Measurements from ENCODE around the gene RER1. TPM values are rescaled to one million over a fixed set of nuclear protein-coding genes. Genes with fewer than 3 reads are reported as not detected.

RER1 gene
- total RNA-seq, 4 donors from 2014 or later = 42.9 to 141 (median 120) TPM

DNA sequence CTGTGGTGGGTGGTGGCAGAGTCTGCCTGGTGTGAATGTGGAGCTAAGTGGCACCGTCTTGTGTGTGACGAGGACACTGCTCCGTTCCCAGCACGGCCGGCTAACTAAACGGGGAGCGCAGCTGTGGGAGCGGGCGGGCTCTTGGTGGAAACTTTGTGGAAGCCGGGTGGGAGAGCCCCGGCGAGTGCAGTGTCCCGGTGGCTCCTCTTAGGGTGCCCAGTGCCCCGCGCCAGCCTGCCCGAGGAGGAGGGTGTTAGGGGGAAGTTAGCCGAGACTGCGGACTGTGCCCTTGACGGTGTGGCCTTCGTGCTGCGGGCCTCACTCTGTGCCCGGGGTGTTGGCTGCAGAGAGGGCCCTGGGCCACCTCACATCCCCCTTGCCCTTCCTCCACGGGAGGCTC lies 10.8 kb downstream of the RER1 start:
- peaks cover 0 to 94% (median 0%) of the 10 kb centered on the region in 3 donors for H3K36me3 ChIP-seq
- H3K4me1 ChIP-seq = no peaks in the 10 kb centered on the region
- no peak overlapping the region for H3K4me3 ChIP-seq
- no peak for DNase-seq
- no peaks in the 10 kb centered on the region for H3K9me3 ChIP-seq
- no peak overlapping the region for H3K27ac ChIP-seq
- no peak for TF ChIP-seq POLR2A (IDR thresholded peaks at IDR 0.05)
- TF ChIP-seq, protein P1, sequence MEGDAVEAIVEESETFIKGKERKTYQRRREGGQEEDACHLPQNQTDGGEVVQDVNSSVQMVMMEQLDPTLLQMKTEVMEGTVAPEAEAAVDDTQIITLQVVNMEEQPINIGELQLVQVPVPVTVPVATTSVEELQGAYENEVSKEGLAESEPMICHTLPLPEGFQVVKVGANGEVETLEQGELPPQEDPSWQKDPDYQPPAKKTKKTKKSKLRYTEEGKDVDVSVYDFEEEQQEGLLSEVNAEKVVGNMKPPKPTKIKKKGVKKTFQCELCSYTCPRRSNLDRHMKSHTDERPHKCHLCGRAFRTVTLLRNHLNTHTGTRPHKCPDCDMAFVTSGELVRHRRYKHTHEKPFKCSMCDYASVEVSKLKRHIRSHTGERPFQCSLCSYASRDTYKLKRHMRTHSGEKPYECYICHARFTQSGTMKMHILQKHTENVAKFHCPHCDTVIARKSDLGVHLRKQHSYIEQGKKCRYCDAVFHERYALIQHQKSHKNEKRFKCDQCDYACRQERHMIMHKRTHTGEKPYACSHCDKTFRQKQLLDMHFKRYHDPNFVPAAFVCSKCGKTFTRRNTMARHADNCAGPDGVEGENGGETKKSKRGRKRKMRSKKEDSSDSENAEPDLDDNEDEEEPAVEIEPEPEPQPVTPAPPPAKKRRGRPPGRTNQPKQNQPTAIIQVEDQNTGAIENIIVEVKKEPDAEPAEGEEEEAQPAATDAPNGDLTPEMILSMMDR (IDR thresholded peaks at IDR 0.05) = no peak
- H3K27me3 ChIP-seq = no peaks in the 10 kb centered on the region

DNA sequence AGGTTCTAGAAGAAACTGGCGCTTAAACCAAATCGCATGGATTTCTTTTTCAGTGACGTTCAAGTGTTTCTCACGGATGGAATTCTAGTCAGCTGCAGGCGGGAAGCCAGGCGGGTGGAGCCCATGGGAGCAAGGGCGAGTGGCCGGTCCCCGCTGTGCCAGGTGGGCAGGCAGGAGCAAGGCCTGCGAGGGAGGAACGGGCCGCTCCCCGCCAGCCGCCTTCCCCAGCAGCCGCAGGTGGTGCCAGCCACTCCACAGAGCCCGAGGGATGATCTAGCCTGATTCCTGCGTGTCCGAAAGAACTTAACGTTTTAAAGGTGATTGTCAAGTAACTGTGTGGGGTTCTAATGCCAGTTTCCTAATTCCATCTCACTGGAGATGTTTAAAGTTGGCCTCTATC lies 11.6 kb downstream of the RER1 start:
- peaks cover 0 to 94% (median 0%) of the 10 kb centered on the region in 3 donors for H3K36me3 ChIP-seq
- no peak overlapping the region for H3K4me3 ChIP-seq
- no peak for TF ChIP-seq POLR2A (IDR thresholded peaks at IDR 0.05)
- TF ChIP-seq, protein P1 (IDR thresholded peaks at IDR 0.05) = no peak
- no peaks in the 10 kb centered on the region for H3K9me3 ChIP-seq
- H3K27ac ChIP-seq = no peak overlapping the region
- H3K4me1 ChIP-seq = no peaks in the 10 kb centered on the region
- no peak for DNase-seq
- no peaks in the 10 kb centered on the region for H3K27me3 ChIP-seq

DNA sequence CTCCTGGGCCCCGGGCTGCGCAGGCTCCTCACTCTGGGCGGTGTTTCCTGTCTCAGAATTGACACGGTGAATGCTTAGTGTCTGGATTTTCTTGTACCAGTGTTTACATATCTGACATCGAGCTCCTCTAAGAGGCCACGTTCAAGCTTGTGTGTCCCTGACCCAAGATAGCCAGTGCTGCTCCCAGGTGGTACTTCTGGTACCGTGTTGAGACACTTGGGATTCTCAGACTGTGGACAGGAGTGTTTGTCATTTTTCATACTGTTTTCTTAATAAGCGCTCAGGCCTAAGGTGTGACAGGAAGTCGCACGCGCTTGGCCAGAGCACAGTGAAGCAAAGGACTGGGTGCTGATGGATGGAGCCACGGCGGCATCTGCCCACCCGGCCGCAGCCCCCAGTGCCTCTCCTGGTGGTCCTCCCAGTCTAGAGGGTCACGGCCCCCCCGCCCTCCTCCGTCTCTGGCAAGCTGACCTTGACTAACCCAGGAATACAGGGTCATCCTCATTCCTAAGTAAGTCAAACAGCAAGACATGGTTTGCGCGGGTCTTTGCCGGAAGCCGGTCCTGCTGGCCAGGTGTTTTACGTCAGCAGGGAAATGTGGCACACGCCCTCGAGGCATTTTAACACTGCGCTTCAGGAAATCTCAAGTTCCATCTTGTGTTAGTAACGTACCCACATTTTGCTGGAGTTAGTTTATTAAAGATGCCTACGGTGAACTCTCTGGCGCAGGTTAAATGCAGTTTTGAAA lies 12.7 kb downstream of the RER1 start:
- no peaks in the 10 kb centered on the region for H3K27me3 ChIP-seq
- no peaks in the 10 kb centered on the region for H3K4me1 ChIP-seq
- no peak for DNase-seq
- H3K27ac ChIP-seq = no peak overlapping the region
- no peak for TF ChIP-seq POLR2A (IDR thresholded peaks at IDR 0.05)
- TF ChIP-seq, protein P1 (IDR thresholded peaks at IDR 0.05) = no peak
- no peak overlapping the region for H3K4me3 ChIP-seq
- peaks cover 0 to 87% (median 0%) of the 10 kb centered on the region in 3 donors for H3K36me3 ChIP-seq
- H3K9me3 ChIP-seq = no peaks in the 10 kb centered on the region

DNA sequence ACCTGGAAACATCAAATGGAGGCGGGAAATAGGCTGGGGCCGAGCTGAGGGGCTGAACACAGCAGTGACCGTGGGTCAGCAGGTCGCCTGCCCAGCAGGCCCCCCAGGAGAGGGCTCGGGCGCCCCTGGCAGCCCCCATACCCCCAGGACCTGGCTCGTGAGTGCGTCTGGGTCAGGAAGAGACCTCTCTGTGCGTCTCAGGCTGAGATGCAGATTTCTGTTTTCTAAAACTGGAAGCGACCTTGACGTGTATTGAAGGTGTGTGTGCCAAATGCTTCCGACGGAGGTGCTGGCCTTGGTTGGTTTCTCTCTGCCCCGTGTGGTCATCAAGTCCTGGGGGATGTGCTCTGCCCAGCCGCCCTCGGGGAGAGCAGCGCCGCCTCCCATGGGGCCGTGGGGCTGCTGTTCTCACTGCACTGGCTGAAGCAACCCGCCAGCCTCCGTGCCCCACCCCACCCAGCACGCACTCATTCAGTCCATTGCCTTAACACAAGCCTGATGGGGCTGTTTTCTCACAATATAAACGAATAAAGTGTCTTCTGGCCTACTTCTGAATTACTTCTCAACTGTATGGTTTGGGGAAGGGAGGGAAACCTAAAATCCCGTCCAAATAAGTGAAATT lies 13.4 kb downstream of the RER1 start:
- Histone ChIP-seq H3K27ac (no peak overlapping the region), H3K4me3 (no peak overlapping the region), H3K4me1 (no peaks in the 10 kb centered on the region), H3K36me3 (peaks cover 0 to 80% (median 0%) of the 10 kb centered on the region in 3 donors), H3K9me3 (no peaks in the 10 kb centered on the region), H3K27me3 (no peaks in the 10 kb centered on the region)
- TF ChIP-seq, protein P1 (IDR thresholded peaks at IDR 0.05) = no peak
- TF ChIP-seq POLR2A (IDR thresholded peaks at IDR 0.05) = no peak
- no peak for DNase-seq

DNA sequence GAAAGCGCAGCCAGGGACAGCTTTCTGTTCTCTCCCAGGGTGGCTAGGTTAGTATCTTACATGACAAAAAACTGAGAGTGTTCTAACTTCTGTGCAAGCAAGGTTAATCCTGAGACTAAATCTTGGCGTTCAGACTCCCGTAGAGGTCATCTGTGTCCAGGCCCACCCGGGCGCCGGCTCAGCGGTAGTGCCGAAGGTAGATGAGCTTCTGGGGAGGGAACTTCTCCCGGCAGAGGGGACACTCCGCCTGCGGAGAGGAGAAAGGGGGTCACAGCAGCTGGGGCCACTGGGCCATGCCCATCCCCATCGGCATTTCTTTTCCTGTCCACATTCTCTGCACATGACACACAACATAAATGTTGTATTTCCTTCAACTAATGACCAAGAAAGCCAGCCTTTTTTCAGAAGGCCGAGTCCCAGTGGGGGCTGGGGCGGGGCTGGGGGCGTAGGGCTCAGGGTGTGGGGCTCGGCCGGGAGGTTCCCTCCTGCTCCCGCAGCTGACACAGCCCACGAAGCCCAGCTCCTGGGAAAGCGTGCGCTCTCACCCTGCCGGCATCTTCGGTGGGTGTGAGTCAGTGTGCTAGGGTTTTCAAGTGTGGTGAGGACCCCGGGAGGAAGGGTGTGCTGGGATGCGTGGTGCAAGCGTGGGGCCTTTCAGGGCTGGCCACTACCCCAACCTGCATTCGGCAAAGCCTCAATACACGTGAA lies 14.1 kb downstream of the RER1 start:
- H3K9me3 ChIP-seq = no peaks in the 10 kb centered on the region
- peaks cover 0 to 73% (median 0%) of the 10 kb centered on the region in 3 donors for H3K36me3 ChIP-seq
- TF ChIP-seq, protein P1 (IDR thresholded peaks at IDR 0.05) = no peak
- TF ChIP-seq POLR2A (IDR thresholded peaks at IDR 0.05) = no peak
- H3K27me3 ChIP-seq = no peaks in the 10 kb centered on the region
- H3K27ac ChIP-seq = no peak overlapping the region
- H3K4me1 ChIP-seq = no peaks in the 10 kb centered on the region
- no peak overlapping the region for H3K4me3 ChIP-seq
- DNase-seq = no peak
